WTC11 (cell line): ENCODE measurements around the gene FAM47E. TPM values are rescaled to one million over a fixed set of nuclear protein-coding genes. Genes with fewer than 3 reads are reported as not detected.

Experiments used
- ATAC-seq: fragments of 200-7000 bp; cut with Tn5 transposase; 2 replicates; pipeline ENCODE4 v1.10.0; 2021; ENCODE audit warnings: mild to moderate bottlenecking, moderate library complexity
- CTCF ChIA-PET: fragments of 300-600 bp; sonication (Branson Sonifier 250); formaldehyde crosslinking; loops from one replicate; lab custom pipeline; 2021; ENCODE audit warnings: antibody characterized with exemption; lab: Charles Lee
- POLR2A ChIA-PET: fragments of 350-600 bp; sonication (Branson Sonifier 250); formaldehyde crosslinking; loops from one replicate; lab custom pipeline; 2021; ENCODE audit warnings: antibody characterized with exemption; lab: Charles Lee
- DNase-seq: peaks from one replicate; pipeline ENCODE4 v3.0.0; 2021; ENCODE audit warnings: low spot score
- H3K27ac Mint-ChIP-seq: 2 replicates; pipeline ENCODE4 v1.8.0; 2021; ENCODE audit warnings: mixed read lengths
- H3K27me3 Mint-ChIP-seq: 2 replicates; pipeline ENCODE4 v1.8.0; 2021; ENCODE audit warnings: low read depth, mild to moderate bottlenecking, moderate library complexity, mixed read lengths
- H3K36me3 Mint-ChIP-seq: 2 replicates; pipeline ENCODE4 v1.8.0; 2021; ENCODE audit warnings: mixed read lengths
- H3K4me1 Mint-ChIP-seq: 2 replicates; pipeline ENCODE4 v1.8.0; 2022; ENCODE audit warnings: mixed read lengths
- H3K4me3 Mint-ChIP-seq: 2 replicates; pipeline ENCODE4 v1.8.0; 2021; ENCODE audit warnings: mild to moderate bottlenecking, moderate library complexity, mixed read lengths
- H3K9me3 Mint-ChIP-seq: 2 replicates; pipeline ENCODE4 v1.8.0; 2021; ENCODE audit warnings: mixed read lengths
- ESRRA ChIP-seq: sonication (generic); formaldehyde crosslinking; IDR thresholded peaks from 2 replicates; pipeline ENCODE4 v1.8.1; 2022; ENCODE audit warnings: mild to moderate bottlenecking, missing genetic modification reagents, borderline replicate concordance
- FOXP1 ChIP-seq: sonication (generic); formaldehyde crosslinking; IDR thresholded peaks from 2 replicates; pipeline ENCODE4 v1.8.0; 2022; ENCODE audit warnings: missing genetic modification reagents, mild to moderate bottlenecking, moderate library complexity, borderline replicate concordance
- IRF2 ChIP-seq: sonication (generic); formaldehyde crosslinking; IDR thresholded peaks from 2 replicates; pipeline ENCODE4 v1.8.0; 2022; ENCODE audit warnings: low read depth, missing genetic modification reagents, borderline replicate concordance
- NFE2L1 ChIP-seq: sonication (generic); formaldehyde crosslinking; IDR thresholded peaks from 2 replicates; pipeline ENCODE4 v1.8.1; 2023; ENCODE audit warnings: missing genetic modification reagents
- NFYB ChIP-seq: sonication (generic); formaldehyde crosslinking; conservative IDR thresholded peaks from 2 replicates; pipeline ENCODE4 v1.8.0; 2022; ENCODE audit warnings: low read depth, missing genetic modification reagents
- NR2C2 ChIP-seq: sonication (generic); formaldehyde crosslinking; IDR thresholded peaks from 2 replicates; pipeline ENCODE4 v1.8.0; 2022; ENCODE audit warnings: mild to moderate bottlenecking, missing genetic modification reagents
- NR3C1 ChIP-seq: sonication (generic); formaldehyde crosslinking; conservative IDR thresholded peaks from 2 replicates; pipeline ENCODE4 v1.8.1; 2023; ENCODE audit warnings: low read depth, mild to moderate bottlenecking, missing genetic modification reagents
- SMAD4 ChIP-seq: sonication (generic); formaldehyde crosslinking; IDR thresholded peaks from 2 replicates; pipeline ENCODE4 v1.8.0; 2022; ENCODE audit warnings: mild to moderate bottlenecking, missing genetic modification reagents
- TCF7 ChIP-seq: sonication (generic); formaldehyde crosslinking; IDR thresholded peaks from 2 replicates; pipeline ENCODE4 v1.8.0; 2022; ENCODE audit warnings: mild to moderate bottlenecking, low read depth, missing genetic modification reagents, moderate library complexity
- TEAD1 ChIP-seq: sonication (generic); formaldehyde crosslinking; IDR thresholded peaks from 2 replicates; pipeline ENCODE4 v1.8.0; 2022; ENCODE audit warnings: mild to moderate bottlenecking, missing genetic modification reagents
- ZBTB21 ChIP-seq: sonication (generic); formaldehyde crosslinking; IDR thresholded peaks from 2 replicates; pipeline ENCODE4 v1.8.1; 2023; ENCODE audit warnings: mild to moderate bottlenecking, missing genetic modification reagents, borderline replicate concordance
- ZNF138 ChIP-seq: sonication (generic); formaldehyde crosslinking; conservative IDR thresholded peaks from 2 replicates; pipeline ENCODE4 v1.8.1; 2022; ENCODE audit warnings: mild to moderate bottlenecking, moderate library complexity, missing genetic modification reagents
- ZNF317 ChIP-seq: sonication (generic); formaldehyde crosslinking; IDR thresholded peaks from 2 replicates; pipeline ENCODE4 v1.8.1; 2023; ENCODE audit warnings: low read depth, mild to moderate bottlenecking, moderate library complexity, missing genetic modification reagents, borderline replicate concordance
- ZNF396 ChIP-seq: fragments of 250-450 bp; sonication (Bioruptor Pico); IDR thresholded peaks from 2 replicates; pipeline ENCODE4 v1.8.0; 2021; ENCODE audit warnings: mild to moderate bottlenecking, moderate library complexity, borderline replicate concordance
- ZNF671 ChIP-seq: fragments of 250-450 bp; sonication (Bioruptor Pico); IDR thresholded peaks from 2 replicates; pipeline ENCODE4 v1.8.0; 2021; ENCODE audit warnings: mild to moderate bottlenecking
- total RNA-seq: library from RNA; stranded (reverse); gene quantifications from 3 replicates; pipeline ENCODE4 v1.2.3, GENCODE V29; 2021
- TF ChIP-seq, protein P1 (sequence below): sonication (generic); formaldehyde crosslinking; IDR thresholded peaks from 2 replicates; pipeline ENCODE4 v1.8.1; 2023; ENCODE audit warnings: mild to moderate bottlenecking, missing genetic modification reagents, moderate library complexity
- TF ChIP-seq, protein P2 (sequence below): sonication (generic); formaldehyde crosslinking; conservative IDR thresholded peaks from 2 replicates; pipeline ENCODE4 v1.8.1; 2022; ENCODE audit warnings: mild to moderate bottlenecking, missing genetic modification reagents
- TF ChIP-seq, protein P3 (sequence below): sonication (generic); formaldehyde crosslinking; IDR thresholded peaks from 2 replicates; pipeline ENCODE4 v1.8.0; 2023; ENCODE audit warnings: missing genetic modification reagents
- TF ChIP-seq, protein P4 (sequence below): sonication (generic); formaldehyde crosslinking; IDR thresholded peaks from 2 replicates; pipeline ENCODE4 v1.8.0; 2022; ENCODE audit warnings: missing genetic modification reagents
- TF ChIP-seq, protein P5 (sequence below): sonication (generic); formaldehyde crosslinking; IDR thresholded peaks from 2 replicates; pipeline ENCODE4 v1.8.0; 2022; ENCODE audit warnings: mild to moderate bottlenecking, missing genetic modification reagents
- TF ChIP-seq, protein P6 (sequence below): sonication (generic); formaldehyde crosslinking; IDR thresholded peaks from 2 replicates; pipeline ENCODE4 v1.8.1; 2023; ENCODE audit warnings: mild to moderate bottlenecking, missing genetic modification reagents
- TF ChIP-seq, protein P7 (sequence below): sonication (generic); formaldehyde crosslinking; IDR thresholded peaks from 2 replicates; pipeline ENCODE4 v1.8.0; 2022; ENCODE audit warnings: mild to moderate bottlenecking, missing genetic modification reagents
- TF ChIP-seq, protein P8 (sequence below): fragments of 250-450 bp; sonication (Bioruptor Pico); IDR thresholded peaks from 2 replicates; pipeline ENCODE4 v1.9.0; 2021; ENCODE audit warnings: moderate library complexity, mild to moderate bottlenecking, inconsistent platforms, borderline replicate concordance

FAM47E gene
- total RNA-seq, 1 experiment from 2014 or later: 1.4 TPM

DNA sequence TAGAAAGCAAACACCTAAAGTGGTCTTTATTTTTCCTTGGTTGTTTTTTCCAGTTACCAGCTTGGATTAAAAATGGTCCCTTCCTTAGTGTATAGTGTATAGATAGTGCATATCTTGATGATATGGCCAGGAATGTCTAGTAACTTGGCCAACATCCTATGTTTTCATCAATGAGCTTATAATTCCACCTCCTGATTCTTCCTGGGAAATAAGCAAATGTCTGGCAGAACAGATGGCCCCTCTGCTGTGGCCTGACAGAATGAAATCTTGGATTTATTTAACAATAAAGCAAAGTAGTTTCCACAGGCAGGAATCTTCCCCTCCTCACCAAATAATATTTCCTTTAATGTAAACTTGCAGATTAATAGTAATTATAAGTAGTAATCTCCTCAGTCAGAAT, 44.0 kb upstream of the FAM47E start (continued):
- TF ChIP-seq, protein P1, sequence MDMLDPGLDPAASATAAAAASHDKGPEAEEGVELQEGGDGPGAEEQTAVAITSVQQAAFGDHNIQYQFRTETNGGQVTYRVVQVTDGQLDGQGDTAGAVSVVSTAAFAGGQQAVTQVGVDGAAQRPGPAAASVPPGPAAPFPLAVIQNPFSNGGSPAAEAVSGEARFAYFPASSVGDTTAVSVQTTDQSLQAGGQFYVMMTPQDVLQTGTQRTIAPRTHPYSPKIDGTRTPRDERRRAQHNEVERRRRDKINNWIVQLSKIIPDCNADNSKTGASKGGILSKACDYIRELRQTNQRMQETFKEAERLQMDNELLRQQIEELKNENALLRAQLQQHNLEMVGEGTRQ (CRISPR knock-in tag): no peak
- TF ChIP-seq ZNF317 (CRISPR knock-in tag) (no peak), NFE2L1 (CRISPR knock-in tag) (no peak), ESRRA (CRISPR knock-in tag) (no peak)

DNA sequence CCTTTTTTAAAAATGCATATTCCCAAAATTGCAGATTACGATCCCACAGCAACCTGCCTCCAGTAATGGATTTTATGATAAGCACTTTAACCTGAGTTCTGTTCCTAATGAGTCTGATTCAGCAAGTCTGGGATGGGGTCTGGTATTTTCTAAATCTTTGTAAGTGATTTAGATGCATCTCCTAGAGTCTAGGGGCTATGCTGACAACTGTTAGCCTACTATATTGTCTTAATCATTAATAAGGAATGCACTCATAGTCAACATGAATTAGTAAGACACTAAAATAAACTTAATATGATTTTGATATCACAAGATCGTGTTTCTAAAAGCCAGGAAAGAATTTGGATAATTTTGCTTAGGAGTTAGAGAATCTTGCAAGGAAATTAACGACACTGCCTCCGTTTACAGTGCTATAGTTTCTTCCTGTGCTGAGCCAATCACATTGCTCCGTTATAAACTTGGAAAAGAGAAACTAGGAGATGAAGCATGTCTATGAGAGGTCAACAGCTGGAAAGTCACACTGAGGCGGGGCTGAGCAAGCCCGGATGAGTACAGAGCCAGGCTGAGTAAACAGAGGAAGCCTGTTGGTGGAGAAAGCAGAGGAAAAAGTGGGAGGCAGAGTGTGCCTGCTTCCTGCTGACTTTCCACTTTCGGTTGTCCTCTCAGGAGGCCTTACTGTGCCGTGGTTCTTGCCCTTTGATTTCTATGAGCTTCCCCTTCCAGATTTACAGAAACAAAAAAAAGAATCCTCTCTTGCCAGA, 43.3 kb upstream of the FAM47E start:
- H3K36me3 Mint-ChIP-seq: no peaks in the 10 kb centered on the region
- peak; percentile 28 for ATAC-seq
- POLR2A ChIA-PET: no interaction called here
- H3K27me3 Mint-ChIP-seq: peaks cover 6% of the 10 kb centered on the region; the same call in 1 of the 2 replicates
- H3K4me3 Mint-ChIP-seq: no peak overlapping the region
- CTCF ChIA-PET: no interaction called here
- H3K27ac Mint-ChIP-seq: peak overlapping the region; percentile 43
- peaks cover 25% of the 10 kb centered on the region for H3K4me1 Mint-ChIP-seq
- TF ChIP-seq IRF2 (no peak), TCF7 (no peak)
- TF ChIP-seq, protein P2, sequence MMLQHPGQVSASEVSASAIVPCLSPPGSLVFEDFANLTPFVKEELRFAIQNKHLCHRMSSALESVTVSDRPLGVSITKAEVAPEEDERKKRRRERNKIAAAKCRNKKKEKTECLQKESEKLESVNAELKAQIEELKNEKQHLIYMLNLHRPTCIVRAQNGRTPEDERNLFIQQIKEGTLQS (CRISPR knock-in tag): no peak
- TF ChIP-seq, all 79 proteins: peak for 0
- no peak for DNase-seq
- no peaks in the 10 kb centered on the region for H3K9me3 Mint-ChIP-seq

DNA sequence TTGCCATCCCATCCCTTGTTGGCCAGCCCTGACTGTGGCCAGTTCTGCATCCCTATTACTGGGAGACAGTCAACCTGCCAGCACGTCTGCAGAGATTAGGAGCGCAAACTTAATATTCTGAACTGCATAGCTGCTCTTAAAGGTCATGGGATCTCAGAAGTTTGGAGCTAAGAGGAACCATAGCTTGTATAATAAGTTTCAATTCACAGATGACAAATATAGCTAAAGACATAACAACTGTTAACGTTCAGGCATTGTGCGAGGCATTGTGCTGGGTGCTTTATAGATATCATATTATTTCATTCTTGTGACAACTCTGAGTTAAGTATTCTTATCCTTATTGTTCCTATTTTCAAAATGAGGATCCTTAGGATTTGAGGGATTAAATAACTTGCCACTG, 41.6 kb upstream of the FAM47E start:
- ChIA-PET CTCF (no interaction called here), POLR2A (no interaction called here)
- H3K9me3 Mint-ChIP-seq: no peaks in the 10 kb centered on the region
- no peak overlapping the region for H3K27ac Mint-ChIP-seq
- H3K36me3 Mint-ChIP-seq: no peaks in the 10 kb centered on the region
- peaks cover 34% of the 10 kb centered on the region for H3K4me1 Mint-ChIP-seq
- H3K27me3 Mint-ChIP-seq: peaks cover 6% of the 10 kb centered on the region; the same call in 1 of the 2 replicates
- H3K4me3 Mint-ChIP-seq: no peak overlapping the region
- ATAC-seq (no peak), DNase-seq (no peak)
- TF ChIP-seq FOXP1 (CRISPR knock-in tag): no peak
- no peak for TF ChIP-seq ZNF138
- no peak for TF ChIP-seq ZNF396
- TF ChIP-seq, protein P3, sequence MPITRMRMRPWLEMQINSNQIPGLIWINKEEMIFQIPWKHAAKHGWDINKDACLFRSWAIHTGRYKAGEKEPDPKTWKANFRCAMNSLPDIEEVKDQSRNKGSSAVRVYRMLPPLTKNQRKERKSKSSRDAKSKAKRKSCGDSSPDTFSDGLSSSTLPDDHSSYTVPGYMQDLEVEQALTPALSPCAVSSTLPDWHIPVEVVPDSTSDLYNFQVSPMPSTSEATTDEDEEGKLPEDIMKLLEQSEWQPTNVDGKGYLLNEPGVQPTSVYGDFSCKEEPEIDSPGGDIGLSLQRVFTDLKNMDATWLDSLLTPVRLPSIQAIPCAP: no peak
- no peak for TF ChIP-seq NR3C1 (CRISPR knock-in tag)
- no peak for TF ChIP-seq NFYB (CRISPR knock-in tag)
- TF ChIP-seq, protein P4, sequence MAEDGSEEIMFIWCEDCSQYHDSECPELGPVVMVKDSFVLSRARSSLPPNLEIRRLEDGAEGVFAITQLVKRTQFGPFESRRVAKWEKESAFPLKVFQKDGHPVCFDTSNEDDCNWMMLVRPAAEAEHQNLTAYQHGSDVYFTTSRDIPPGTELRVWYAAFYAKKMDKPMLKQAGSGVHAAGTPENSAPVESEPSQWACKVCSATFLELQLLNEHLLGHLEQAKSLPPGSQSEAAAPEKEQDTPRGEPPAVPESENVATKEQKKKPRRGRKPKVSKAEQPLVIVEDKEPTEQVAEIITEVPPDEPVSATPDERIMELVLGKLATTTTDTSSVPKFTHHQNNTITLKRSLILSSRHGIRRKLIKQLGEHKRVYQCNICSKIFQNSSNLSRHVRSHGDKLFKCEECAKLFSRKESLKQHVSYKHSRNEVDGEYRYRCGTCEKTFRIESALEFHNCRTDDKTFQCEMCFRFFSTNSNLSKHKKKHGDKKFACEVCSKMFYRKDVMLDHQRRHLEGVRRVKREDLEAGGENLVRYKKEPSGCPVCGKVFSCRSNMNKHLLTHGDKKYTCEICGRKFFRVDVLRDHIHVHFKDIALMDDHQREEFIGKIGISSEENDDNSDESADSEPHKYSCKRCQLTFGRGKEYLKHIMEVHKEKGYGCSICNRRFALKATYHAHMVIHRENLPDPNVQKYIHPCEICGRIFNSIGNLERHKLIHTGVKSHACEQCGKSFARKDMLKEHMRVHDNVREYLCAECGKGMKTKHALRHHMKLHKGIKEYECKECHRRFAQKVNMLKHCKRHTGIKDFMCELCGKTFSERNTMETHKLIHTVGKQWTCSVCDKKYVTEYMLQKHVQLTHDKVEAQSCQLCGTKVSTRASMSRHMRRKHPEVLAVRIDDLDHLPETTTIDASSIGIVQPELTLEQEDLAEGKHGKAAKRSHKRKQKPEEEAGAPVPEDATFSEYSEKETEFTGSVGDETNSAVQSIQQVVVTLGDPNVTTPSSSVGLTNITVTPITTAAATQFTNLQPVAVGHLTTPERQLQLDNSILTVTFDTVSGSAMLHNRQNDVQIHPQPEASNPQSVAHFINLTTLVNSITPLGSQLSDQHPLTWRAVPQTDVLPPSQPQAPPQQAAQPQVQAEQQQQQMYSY (CRISPR knock-in tag): no peak
- TF ChIP-seq NR2C2 (CRISPR knock-in tag): no peak
- TF ChIP-seq, protein P5, sequence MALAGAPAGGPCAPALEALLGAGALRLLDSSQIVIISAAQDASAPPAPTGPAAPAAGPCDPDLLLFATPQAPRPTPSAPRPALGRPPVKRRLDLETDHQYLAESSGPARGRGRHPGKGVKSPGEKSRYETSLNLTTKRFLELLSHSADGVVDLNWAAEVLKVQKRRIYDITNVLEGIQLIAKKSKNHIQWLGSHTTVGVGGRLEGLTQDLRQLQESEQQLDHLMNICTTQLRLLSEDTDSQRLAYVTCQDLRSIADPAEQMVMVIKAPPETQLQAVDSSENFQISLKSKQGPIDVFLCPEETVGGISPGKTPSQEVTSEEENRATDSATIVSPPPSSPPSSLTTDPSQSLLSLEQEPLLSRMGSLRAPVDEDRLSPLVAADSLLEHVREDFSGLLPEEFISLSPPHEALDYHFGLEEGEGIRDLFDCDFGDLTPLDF (CRISPR knock-in tag): no peak
- TF ChIP-seq, protein P6, sequence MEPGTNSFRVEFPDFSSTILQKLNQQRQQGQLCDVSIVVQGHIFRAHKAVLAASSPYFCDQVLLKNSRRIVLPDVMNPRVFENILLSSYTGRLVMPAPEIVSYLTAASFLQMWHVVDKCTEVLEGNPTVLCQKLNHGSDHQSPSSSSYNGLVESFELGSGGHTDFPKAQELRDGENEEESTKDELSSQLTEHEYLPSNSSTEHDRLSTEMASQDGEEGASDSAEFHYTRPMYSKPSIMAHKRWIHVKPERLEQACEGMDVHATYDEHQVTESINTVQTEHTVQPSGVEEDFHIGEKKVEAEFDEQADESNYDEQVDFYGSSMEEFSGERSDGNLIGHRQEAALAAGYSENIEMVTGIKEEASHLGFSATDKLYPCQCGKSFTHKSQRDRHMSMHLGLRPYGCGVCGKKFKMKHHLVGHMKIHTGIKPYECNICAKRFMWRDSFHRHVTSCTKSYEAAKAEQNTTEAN (CRISPR knock-in tag): no peak
- TF ChIP-seq ZNF671: no peak
- no peak for TF ChIP-seq TEAD1 (CRISPR knock-in tag)
- TF ChIP-seq, protein P7, sequence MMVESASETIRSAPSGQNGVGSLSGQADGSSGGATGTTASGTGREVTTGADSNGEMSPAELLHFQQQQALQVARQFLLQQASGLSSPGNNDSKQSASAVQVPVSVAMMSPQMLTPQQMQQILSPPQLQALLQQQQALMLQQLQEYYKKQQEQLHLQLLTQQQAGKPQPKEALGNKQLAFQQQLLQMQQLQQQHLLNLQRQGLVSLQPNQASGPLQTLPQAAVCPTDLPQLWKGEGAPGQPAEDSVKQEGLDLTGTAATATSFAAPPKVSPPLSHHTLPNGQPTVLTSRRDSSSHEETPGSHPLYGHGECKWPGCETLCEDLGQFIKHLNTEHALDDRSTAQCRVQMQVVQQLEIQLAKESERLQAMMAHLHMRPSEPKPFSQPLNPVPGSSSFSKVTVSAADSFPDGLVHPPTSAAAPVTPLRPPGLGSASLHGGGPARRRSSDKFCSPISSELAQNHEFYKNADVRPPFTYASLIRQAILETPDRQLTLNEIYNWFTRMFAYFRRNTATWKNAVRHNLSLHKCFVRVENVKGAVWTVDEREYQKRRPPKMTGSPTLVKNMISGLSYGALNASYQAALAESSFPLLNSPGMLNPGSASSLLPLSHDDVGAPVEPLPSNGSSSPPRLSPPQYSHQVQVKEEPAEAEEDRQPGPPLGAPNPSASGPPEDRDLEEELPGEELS (CRISPR knock-in tag): no peak
- no peak for TF ChIP-seq SMAD4 (CRISPR knock-in tag)
- TF ChIP-seq, protein P8, sequence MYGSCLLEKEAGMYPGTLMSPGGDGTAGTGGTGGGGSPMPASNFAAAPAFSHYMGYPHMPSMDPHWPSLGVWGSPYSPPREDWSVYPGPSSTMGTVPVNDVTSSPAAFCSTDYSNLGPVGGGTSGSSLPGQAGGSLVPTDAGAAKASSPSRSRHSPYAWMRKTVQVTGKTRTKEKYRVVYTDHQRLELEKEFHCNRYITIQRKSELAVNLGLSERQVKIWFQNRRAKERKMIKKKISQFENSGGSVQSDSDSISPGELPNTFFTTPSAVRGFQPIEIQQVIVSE (CRISPR knock-in tag): no peak
- no peak for TF ChIP-seq ZBTB21 (CRISPR knock-in tag)
